Stimulated activated CD8-positive, alpha-beta memory T cell treated with anti-CD3 and anti-CD28 coated beads, Interleukin-7, amount 100 ng/mL, for 24 hours (primary cell): Measurements from ENCODE around the gene NKD2.
"Not testable (repeated sequence)": the region's sequence is repeated elsewhere in the genome, so short reads cannot be mapped to it uniquely, and the experiment has no call there.

Experiments used
- DNase-seq: peaks from one replicate; pipeline ENCODE4 v3.0.0-alpha.2; 2020; ENCODE audit warnings: low read depth

NKD2 gene

DNA sequence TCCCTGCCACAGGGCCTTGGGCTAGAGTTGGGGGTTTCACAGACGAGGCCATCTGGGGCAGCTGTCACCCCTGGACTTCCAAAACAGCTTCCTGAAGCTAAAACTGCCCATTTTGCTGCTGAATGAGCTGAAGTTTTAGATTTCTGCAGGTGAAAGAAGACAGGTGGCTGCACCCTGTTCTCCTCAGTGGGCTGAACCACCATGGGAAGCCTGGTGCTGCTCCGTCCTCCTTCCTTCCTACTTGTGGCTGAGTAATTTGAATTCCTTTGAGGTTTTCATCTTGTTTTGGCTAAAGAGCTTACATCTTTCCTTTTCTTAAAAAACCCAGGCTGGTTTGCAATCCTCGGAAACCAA, 5.3 kb downstream of the NKD2 start:
- no peak for DNase-seq

DNA sequence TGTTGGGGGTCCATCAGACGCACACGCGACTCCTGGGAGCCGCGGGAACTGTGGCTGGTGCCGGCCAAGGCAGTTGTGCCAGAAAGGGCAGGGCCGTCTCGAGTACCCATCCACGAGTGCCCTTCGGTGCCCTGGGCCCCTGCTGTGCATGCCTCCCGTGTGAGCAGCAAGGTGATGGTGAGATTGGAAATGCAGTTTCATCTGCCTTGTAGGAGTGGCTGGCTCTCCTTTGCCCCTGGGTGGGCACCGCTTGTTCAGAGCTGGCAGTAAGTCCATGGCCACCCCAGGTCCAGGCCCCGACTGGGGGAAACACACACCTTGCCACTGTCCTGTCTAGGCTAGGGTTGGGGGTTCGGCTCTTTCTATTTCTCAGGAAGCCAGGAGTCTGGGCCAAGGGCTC, 5.7 kb downstream of the NKD2 start:
- DNase-seq: no peak

DNA sequence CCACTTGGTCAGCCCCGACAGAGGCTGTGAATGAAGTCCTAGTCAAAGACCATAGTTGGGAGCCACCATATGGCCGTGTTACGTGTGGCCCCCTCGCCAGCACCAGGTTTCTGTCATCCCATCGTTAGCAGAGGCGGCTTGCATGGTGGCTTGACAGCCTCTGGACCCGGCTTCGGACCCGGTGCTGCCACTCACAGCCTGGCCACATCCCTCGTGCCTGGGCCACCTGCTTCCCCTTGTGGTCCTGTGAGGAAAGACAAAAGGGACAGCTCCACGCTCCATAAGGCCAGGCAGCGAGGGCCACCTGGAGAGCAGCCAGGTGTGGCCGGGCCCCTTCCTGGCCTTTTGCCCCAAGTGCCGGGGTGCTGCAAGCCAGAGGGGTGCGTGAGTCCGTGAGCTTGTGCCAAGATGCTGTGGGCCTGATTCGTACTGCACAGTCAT, 6.2 kb downstream of the NKD2 start:
- no peak for DNase-seq

DNA sequence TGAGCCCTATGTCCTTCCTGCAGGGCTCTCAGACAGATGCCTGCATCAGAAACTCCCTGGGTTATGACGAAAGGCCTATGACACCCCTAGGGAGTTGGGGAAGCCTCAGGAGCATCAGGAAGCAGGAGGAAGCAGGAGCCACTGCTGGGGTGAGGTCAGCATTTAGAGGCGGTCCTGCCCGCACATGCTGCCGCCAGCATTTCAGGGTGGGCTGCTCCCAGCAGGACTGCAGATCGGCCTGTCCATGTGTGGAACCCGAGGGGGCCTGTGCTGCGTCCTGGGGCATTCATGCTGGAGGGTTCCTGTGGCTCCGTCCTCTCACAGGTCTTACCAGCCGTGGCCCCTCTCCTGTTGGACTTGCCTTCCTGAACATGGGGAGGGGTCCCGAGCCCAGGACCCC, 6.9 kb downstream of the NKD2 start:
- no peak for DNase-seq

DNA sequence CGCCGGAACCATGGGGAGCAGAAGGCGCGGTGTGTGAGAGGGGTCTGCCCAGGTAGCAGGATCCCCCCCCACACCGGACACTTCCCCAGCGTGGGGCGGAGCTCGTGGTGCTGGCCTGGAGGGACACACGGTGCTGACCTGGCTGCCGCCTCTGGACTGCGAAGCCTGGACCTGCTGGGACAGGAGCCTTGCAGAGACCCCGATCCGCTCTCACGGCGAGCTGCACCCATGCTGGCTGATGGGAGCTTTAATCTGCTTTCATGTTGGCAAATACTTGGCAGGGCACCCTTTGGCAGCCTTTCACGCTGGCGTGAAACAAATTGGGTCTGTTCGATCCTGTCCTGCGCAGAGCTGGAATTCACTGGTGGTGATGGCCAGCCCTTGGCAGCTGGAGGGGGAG, 7.4 kb downstream of the NKD2 start:
- no peak for DNase-seq

DNA sequence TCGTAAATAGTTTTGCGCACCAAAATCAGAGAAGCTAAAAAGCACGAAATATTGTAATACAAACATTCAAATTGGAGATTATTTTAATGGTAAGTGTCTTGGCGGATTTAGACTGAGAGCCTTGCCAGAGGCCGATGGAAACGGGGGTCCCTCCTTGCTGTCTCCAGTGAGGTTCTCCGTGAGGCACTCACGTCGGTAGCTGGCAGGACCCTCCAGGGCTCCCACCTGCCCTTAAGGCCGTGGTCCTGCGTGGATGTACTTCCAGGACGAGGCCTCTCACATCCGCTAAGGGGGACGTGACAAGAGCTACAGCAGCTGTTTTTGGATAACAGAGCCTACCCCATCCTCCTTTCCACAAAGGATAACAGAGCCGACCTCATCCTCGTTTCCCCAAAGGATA, 7.9 kb downstream of the NKD2 start:
- no peak for DNase-seq

DNA sequence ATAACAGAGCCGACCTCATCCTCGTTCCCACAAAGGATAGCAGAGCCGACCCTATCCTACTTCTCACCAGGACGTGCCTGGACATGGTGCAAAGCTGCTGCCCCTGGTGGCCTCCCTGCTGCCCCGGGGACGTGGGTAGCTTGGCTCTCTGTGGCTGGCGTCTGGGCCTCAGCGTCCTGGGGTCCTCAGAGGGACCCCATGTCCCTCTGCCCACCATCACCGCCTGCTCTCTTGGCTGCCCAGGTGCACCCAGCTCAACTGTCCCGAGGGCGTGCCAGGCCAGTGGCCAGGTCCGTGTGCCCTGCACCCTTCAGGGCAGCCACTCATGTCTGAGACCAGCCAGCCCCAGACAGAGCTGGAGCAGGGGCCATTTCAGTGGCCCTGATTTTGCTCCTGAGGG, 8.5 kb downstream of the NKD2 start:
- DNase-seq: no peak

DNA sequence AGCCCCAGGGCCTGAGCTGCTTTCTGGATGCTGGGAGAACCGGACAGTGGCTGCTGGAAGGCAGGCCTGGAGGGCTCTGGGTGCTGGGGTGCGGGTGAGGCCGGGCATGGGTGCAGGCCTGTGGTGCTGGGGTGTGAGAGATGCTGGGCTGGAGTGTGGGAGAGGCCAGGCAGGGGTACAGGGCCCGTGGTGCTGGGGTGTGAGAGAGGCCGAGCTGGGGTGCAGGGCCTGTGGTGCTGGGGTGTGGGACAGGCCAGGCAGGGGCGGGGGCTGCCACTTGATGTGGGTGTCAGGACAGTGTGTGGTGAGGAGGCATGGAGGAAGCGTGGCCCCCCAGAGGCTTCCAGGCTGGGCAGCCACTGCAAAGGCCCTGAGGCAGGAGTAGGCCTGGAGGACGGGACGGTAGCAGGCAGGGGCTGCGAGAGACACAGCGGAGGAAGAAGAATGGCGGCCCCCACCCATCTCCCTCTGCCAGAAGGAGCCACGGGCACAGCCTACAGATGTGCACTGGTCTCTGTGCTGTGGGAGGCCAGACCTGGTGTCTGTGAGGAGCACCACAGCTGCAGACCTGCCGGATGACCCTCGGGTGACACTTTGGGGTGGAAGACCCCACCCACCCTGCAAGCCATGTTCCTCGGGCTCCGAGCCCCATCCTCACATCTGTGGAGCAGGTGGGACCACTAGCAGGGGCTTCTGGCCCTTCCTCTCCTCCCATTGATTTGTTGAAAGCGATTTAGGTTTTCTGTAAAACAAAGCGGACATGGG, 9.3 kb downstream of the NKD2 start:
- DNase-seq: no peak

DNA sequence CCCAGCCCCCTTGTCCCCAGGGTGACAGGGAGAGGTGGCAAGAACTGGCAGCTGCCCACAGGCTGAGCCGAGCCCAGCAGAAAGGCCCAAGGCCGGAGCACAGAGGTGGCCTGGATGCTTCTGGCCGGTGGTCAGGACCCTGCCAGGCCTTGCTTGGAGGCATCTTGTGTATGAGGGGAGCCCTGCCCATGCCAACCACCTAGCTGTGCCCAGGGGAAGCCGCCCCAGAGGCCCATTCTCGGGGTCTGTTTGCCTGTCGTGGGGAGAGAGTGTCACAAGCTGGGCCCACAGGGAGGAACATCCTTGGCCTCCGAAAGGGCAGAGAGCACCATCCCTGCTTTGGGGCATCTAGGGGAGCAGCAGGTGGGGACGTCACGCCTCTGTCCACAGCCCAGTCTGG, 10.0 kb downstream of the NKD2 start:
- no peak for DNase-seq

DNA sequence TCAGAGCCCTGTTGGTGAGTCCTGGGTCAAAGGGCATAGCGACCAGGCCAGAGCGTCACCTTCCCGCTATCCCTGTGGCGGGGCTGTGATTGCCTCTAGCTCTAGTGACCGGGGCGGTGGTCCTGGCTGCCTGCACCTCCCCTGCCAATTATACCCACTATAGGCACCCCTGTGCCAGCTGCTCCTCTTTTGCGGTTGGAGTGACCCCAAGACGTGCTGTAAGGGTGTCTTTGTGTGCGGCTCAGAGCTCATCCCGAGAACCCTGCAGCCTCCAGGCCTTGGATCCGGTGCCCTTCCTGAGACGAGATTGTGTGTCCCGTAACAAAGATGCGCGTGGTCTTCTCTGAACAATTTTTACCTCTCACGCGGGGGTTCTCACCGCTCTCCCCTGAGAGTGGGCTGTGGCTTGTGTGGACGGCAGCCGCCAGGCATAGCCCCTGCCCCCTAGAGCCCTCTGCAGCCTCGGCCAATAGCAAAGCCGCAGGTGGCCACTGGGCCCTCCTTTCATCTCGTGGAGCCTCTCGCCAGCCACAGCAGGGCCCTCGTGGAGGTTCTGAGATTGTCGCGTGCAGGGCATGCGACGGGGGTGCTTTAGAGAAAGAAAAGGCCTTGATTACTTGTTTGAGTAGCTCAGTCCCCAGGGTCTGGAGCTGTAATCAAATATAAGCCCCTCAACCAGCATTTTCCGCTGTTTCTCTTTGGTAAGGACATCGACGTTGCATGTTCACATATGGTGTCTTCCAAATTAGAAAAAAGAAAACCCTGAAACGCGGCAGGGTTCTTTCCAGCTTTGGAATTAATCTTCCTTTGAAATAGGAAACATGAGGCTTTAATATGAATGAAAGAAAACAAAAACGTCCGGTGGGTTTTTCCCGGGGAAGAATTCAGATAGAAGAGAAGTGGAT, 10.7 kb downstream of the NKD2 start:
- DNase-seq: no peak

DNA sequence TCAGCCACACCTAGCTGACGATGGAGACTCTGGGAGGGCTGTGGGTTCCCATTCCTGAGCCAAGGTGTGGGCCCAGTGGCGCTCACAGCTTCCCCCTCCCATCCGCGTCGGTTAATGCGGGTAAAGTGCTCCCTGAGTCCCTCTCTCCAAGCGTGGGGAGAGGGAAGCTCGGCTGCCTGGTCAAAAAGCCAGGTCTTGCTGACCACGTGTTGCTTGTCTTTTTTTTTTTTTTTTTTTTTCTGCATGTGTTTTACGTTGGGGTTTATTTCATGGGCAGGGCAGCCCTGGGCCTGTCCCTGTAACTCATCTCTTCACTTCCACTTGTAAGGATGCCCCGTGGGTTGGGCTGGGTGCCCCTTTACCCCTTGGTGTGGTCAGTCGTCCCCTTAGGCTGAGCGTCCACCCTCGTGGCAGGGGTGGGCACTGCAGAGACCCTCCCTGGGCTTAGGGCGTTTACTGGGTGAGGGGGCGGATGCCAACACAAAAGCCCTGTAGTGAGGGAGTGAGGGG, 11.9 kb downstream of the NKD2 start:
- DNase-seq: no peak

DNA sequence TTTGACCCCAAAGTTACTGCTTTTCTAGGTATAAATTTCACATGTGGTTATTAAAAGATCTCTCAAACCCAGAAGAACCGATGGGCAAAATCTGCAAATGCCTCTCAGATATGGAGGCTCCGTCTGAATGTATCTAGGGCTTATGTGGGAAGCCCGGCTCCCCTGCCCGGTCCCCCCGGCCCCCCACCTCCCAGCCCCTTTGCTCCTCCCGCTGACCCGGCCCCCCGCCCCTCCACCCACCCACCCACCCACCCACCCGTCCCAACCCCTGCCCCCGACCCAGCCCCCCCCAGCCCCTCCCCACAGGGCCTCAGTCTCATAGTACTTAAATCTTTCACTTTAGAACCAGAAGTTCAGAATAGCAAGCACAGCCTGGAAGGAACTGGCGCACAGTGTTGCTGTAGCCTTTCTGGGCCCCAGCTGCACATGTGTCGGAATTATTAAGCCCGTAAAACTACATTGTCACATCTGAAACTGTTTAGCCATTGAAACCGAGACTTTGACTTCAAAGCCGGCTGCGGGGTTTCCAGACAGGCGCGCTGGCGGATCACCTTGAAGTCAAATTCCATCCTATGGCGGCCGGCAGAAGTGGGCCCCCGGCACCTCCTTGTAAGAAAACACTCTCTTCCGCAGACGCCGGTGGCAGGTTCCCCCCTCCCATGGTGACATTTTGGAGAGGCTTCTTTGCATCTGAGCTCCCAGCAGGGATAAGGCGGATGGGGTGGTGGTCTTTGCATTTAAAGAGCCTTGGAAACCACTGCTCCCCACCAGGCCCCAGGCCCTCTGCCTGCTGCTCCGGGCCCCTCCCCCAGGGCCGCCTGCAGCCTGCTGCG, 12.8 kb downstream of the NKD2 start:
- DNase-seq: no peak

DNA sequence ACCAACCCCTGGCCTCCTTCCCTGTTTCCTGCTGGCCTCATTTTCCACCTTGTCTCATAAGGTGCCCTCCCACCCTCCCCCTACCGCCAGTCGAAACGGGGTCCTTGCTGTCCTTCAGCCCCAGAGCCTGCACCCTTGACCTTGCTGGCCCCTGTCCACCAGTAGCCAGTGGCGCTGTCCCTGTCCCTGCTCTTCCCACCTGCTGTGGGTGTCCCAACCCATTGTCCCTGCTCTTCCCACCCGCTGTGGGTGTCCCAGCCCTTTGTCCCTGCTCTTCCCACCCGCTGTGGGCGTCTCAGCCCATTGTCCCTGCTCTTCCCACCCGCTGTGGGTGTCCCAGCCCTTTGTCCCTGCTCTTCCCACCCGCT, 13.4 kb downstream of the NKD2 start:
- DNase-seq: not testable (repeated sequence)

DNA sequence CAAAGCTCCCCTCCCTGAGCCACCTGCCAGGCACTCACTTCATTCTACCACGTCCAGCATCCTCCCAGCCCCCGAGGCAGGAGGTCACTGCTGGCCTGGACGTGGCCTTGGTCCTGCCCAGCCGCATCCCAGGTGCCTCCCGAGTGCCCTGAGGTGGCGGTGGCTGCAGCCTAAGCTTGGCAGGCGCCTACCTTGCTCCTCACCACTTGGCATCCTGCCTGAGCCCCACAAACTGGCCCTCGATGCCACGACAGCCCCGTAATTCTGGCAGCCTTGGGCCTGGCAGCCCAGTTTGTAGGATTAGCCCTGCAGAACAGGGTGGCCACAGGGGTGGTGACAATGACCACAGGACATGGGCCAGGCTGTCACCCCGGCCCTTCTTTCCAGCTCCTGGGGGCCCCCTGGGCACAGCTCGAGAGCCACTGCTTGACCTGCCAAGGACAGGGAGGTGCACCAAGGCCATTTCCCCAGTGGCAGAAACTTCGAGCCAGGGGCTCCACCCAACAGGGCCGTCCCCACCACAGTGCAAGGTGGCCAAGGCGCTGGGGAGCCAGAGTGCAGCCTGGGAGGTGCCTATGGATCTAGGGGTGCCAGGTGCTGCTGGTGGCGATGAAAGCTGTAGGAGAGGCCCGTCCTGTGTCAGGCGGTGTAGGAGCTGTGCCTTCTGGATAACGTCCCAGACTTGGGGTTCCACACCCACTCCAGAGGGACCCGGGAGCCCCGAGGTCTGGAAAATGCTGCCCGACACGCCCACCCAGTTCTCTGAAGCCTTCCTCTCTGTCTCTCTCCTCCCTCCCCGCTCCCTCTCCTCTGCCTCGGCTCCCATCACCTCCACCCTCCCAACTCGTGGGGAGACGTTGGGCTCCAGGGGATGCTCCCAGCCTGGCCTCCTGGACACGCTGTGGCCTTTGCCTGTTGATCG, 18.4 kb downstream of the NKD2 start:
- no peak for DNase-seq

DNA sequence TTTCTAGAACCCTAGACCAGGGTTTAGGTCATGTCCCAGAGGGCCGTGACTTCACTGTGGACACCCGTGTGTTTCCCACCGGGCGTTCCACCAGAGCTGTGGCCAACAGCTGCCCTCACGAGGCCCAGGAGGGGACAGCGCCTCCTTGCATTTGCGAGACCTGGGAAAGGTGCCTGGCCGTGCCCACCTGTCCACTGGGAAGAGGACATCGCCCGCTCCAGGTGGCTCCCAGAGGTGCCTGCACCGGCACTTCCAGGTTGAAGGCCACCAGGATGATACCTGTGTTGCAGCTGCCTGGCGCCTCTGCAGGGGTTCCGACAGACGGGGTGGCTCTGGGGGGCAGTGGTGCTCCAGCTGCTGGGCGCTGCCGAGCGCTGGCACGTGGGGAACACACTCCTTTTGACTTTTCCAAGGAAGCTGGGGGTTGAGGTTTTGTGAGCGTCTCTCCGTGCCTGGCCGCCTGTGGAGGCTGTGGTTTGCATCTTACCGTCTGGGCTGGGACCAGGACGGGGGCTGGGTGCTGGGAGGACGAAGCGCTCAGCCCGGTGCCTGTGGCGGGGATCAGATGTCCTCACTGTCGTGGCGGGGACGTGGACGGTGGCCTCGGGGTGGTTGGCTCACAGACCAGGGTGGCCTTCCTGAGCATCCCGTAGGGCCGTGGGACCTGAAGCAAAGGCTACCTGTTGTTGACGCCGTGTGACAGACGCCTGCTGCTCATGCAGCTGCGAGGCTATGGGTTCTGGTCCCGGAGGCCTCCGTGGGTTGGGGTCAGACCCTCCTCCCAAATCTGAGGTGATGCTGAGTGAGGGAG, 19.2 kb downstream of the NKD2 start:
- no peak for DNase-seq

DNA sequence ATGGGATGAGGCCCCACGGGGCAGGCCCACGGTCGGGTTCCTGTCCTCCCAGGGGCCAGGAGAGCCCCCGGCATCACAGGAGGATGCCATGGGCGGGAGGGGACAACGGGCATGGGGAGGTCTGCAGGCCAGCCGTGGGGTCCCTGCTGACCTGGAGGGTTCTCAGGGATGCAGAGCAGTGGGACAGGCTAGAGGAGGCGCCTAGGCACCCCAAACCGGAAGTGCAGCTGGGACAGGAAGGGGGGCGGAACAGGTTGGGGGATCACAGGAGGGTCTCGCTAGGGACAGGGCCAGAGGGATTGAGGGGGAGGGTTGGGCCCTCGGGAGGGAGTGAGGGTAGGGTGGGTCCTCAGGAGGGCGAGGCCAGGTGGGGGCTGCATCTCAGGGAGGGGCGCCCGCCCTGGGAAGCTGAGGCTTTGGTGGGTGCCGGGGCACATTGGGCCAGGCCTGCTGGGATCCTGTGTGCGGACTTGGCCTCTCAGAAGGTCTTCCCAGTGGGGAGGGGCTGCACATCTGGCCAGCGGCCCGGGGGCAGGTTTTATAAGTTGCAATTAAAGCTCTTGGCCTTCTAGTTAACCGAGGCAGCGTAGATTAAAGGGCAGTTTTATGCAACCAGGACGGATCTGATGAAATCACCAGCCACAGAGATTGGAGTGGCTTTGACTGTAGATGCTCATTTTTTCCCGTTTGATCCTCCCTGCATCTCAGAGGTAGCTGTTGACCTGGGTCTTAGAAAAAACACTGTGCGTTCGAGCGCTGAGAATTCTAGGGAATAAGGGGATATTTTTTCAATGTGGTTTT, 20.1 kb downstream of the NKD2 start:
- DNase-seq: no peak

DNA sequence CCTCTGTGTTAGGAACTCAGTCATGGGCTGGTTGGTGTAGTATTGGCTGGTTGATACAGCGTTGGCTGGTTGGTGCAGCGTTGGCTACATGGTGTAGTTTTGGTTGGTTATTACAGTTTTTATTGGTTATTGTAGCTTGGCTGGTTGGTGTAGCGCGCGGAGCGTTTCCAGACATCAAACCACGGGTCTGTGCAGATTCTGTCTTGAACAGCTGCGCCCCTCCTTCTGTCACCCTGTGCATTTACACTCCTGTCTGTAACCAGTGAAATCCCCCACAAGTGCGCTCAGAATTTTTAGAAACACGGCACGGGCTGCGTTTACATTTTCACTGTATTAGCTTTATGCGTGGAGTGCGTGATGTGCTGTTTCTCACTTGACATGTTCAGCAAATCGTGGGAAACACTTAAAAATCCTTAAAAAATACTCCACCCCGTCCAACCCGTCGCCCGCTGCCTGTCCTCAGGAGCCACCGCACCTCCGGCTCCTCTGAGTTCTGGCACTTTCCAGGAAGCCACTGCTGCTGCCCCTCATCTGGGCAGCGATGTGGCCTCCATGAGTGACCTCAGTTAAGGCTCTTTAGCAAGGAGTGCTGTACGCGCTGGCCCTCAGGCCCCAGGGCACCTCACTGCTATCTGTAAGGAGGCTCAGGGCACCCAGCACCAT, 20.8 kb downstream of the NKD2 start:
- DNase-seq: no peak

DNA sequence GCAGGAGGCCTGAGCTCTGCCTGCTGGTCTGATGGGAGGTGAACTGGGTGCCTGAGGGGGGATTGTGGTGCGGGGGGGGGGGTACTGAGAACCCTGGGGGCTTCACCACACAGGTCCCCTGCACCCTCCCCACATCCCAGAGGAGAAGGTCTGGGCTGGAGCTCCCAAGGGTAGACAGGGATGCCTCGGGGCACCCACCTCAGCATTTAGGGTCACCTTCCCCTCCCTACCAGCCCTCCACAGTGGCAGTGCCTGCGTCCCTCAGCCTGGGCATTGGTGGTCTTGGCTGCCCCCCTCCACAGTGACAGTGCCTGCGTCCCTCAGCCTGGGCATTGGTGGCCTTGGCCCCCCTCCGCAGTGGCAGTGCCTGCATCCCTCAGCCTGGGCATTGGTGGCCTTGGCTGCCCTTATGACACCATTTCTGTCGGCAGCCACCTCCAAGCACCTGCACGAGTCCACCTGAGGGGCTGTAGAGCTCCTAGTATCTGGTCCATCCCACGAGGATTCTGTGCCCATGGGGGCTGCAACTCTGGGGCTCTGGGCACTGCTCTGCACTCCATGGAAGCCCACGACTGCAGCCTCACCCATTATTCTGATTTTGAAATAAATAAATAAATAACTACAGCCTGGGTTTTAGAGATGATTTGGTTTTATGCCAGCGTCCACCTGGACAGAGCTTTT, 21.5 kb downstream of the NKD2 start:
- no peak for DNase-seq
